ENCODE data around the gene ENTPD2. TPM values are rescaled to one million over a fixed set of nuclear protein-coding genes. Genes with fewer than 3 reads are reported as not detected.

Gene ENTPD2
- total RNA-seq, 1 donor from 2014 or later = 0.41 TPM

DNA sequence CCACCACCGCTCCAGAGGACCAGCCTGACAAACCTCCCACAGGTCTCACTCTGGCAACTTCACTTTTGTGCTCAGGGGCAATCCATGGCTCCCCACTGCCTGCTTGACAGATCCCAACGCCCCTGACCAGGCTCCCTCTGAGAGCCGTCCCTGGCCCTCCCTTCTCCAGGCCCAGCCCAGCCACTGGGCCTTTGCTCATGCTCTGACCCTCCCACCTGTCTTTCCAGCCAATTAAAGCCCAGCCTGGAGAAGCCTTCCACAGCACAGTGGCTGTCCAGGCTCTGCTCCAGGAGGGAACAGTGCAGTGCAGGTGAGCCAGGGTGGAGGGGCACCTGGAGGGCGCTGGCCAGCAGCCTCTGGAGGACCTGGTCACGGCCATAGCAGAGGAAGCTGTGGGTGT lies 3.3 kb downstream of the ENTPD2 start:
- Histone ChIP-seq H3K4me3 (no peak overlapping the region), H3K9me3 (no peaks in the 10 kb centered on the region), H3K4me1 (peaks cover 25% of the 10 kb centered on the region), H3K27ac (no peak overlapping the region), H3K36me3 (no peaks in the 10 kb centered on the region), H3K27me3 (peaks cover 61% of the 10 kb centered on the region)
- DNase-seq (no peak), ATAC-seq (no peak)
- intact Hi-C loops (cut with DNase I) = no loop called here
- TF ChIP-seq, protein P1, sequence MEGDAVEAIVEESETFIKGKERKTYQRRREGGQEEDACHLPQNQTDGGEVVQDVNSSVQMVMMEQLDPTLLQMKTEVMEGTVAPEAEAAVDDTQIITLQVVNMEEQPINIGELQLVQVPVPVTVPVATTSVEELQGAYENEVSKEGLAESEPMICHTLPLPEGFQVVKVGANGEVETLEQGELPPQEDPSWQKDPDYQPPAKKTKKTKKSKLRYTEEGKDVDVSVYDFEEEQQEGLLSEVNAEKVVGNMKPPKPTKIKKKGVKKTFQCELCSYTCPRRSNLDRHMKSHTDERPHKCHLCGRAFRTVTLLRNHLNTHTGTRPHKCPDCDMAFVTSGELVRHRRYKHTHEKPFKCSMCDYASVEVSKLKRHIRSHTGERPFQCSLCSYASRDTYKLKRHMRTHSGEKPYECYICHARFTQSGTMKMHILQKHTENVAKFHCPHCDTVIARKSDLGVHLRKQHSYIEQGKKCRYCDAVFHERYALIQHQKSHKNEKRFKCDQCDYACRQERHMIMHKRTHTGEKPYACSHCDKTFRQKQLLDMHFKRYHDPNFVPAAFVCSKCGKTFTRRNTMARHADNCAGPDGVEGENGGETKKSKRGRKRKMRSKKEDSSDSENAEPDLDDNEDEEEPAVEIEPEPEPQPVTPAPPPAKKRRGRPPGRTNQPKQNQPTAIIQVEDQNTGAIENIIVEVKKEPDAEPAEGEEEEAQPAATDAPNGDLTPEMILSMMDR (IDR thresholded peaks at IDR 0.05) = no peak

DNA sequence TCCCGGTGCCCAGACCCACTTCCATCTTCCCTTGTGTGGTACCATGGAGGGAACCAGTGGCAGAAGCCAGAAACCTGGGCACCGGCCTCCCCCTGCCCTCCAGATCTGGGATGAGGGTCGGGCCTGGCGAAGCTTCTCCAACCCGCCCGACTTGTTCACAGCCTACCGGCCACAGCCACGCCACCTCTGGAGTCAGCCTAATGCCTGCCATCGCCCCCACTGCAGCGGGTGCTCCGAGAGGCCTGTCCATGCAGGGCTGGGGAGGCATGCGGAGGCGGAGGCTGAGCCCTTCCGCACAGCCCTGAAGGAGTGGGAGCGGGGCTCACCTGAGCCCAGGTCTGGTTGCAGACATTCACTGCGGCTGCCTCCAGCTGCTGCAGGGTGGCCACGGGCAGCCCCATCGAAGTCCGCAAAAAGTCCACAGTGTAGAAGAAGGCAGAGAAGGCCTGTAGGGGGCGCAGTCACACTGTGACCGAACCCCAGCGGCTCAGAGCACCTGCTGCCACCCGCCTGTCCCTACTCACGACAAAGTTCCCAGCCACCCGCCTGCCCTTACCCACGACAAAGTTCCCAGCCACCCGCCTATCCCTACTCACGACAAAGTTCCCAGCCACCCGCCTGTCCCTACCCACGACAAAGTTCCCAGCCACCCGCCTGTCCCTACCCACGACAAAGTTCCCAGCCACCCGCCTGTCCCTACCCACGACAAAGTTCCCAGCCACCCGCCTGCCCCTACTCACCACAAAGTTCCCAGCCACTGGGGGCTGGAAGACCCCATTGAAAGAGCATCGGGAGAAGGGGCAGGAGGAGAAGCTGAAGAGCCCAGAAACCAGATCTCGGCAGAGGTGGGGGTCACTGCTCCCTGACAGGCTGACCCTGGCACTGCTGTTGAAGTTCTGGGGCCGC lies 4.1 kb downstream of the ENTPD2 start:
- intact Hi-C loops (cut with DNase I) = no loop called here
- Histone ChIP-seq H3K4me3 (no peak overlapping the region), H3K4me1 (peaks cover 24% of the 10 kb centered on the region), H3K27me3 (peaks cover 66% of the 10 kb centered on the region), H3K9me3 (no peaks in the 10 kb centered on the region), H3K36me3 (no peaks in the 10 kb centered on the region), H3K27ac (no peak overlapping the region)
- ATAC-seq (peak; percentile 42), DNase-seq (no peak)
- TF ChIP-seq, protein P1 (IDR thresholded peaks at IDR 0.05) = peak; percentile 49

DNA sequence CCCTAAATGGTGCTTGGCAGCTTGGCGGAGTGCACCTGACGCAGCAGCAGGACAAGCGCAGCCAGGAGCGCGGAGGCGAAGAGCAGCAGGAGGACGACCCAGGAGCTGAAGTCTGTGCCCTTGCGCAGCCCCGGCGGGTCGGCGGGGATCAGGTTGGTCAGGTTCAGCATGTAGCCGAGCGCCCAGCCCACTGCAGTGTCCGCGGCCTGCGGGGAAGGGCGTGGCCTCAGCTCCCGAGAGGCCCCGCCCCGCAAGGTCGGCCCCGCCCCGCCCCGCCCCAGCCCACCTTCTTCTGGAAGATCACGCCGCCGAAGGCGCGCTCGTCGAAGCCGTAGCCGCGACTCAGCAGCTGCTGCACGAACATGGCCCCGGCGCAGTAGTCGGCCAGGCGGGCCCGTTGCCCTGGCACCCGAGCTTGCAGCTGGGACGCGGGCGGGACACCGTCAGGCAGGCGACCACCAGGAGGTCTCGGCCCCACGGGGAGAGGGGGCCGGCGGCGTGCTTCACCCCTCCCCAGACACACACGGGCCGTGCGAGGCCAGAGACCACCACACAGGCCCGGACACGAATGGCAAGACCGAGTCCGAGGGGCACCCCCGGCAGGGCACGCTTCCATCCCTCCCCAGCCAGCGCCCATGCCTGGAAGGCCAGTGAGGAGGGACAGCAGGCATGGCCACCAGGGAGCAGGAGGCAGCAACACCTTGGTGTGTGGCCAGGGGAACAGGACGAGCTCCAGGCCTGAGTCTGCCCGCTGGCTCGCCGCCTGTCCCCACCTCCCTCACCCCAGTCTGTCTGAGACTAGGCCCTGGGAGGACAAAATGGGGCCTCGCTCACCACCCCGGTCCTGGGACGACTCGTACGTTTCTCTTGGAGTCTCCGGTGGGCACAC lies 5.0 kb downstream of the ENTPD2 start:
- TF ChIP-seq, protein P1 (IDR thresholded peaks at IDR 0.05) = no peak
- H3K9me3 ChIP-seq = no peaks in the 10 kb centered on the region
- ATAC-seq (no peak), DNase-seq (no peak)
- H3K27ac ChIP-seq = no peak overlapping the region
- intact Hi-C loops (cut with DNase I) = no loop called here
- peaks cover 68% of the 10 kb centered on the region for H3K27me3 ChIP-seq
- H3K36me3 ChIP-seq = no peaks in the 10 kb centered on the region
- peaks cover 31% of the 10 kb centered on the region for H3K4me1 ChIP-seq
- no peak overlapping the region for H3K4me3 ChIP-seq

DNA sequence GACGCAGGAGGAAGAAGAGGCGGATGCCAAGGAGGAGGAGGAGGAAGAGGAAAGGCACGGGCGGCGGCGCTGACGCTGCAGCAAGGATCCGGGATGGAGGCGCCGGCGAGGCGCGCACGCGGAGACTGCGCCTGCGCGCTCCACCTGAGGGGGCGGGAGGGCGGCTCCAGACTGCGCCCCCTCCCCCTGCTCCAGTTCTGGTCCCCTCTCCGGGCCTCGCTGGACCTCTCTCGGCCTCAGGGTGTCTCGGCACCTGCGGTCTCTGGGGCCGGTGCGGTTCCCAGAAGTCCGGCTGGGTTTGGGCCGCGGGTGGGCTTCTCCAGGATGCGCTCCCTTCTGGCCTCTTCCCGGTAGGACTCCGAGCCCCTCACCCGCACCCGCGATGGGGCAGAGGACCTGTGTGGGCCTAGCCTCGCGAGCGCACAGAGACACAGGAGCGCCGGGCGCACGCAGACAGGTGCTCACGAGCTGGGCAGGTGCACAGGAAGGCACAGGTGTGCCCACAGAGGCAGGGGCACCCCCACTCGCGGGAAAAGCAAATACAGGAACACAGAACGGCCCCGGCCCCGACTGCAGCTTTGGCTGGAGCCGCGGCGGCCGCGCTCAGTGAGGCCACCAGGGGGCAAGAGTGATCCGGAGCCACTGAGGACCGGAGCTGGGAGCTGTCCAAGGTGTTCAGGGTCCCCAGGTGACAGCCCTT lies 7.6 kb downstream of the ENTPD2 start, which contains the start of gene NPDC1:
NPDC1 (minus strand) TSS at position 90 of the 700 bp plus-strand sequence. CDS start 188 bp downstream, outside the sequence.
- TF ChIP-seq, protein P1 (IDR thresholded peaks at IDR 0.05) = peak; percentile 86
- peaks cover 42% of the 10 kb centered on the region for H3K27me3 ChIP-seq
- peak; percentile 77 for ATAC-seq

More for the DNA sequence above, 7.6 kb downstream of the ENTPD2 start, which contains the start of gene NPDC1:
- H3K36me3 ChIP-seq = no peaks in the 10 kb centered on the region
- H3K4me3 ChIP-seq = peak within 1 kb of the TSS; percentile 64
- no peaks in the 10 kb centered on the region for H3K9me3 ChIP-seq
- H3K27ac ChIP-seq = peak within 1 kb of the TSS; percentile 66
- peak; percentile 89 for DNase-seq
- intact Hi-C loops (cut with DNase I) = no loop called here
- H3K4me1 ChIP-seq = peaks cover 23% of the 10 kb centered on the region
